Neuronal stem cell (in vitro differentiated cells): Measurements from ENCODE around the gene VPS35.

Source experiments
- DNase-seq: peaks from one replicate; pipeline ENCODE4 v3.0.0-alpha.2; 2013; ENCODE audit warnings: low spot score
- H2AFZ ChIP-seq: one replicate; pipeline ENCODE4 v1.6.1; 2013; ENCODE audit warnings: mild to moderate bottlenecking, low read length, inconsistent platforms
- H2AK5ac ChIP-seq: 2 replicates; pipeline ENCODE4 v1.6.1; 2013; ENCODE audit warnings: low read depth, mild to moderate bottlenecking, inconsistent platforms, low read length, moderate library complexity, mixed read lengths
- H2BK120ac ChIP-seq: 2 replicates; pipeline ENCODE4 v1.6.1; 2013; ENCODE audit warnings: low read depth, mild to moderate bottlenecking, inconsistent platforms, low read length, moderate library complexity, mixed read lengths
- H2BK12ac ChIP-seq: one replicate; pipeline ENCODE4 v1.6.1; 2013; ENCODE audit warnings: low read length, inconsistent platforms
- H2BK15ac ChIP-seq: 2 replicates; pipeline ENCODE4 v1.6.1; 2013; ENCODE audit warnings: mild to moderate bottlenecking, low read length, inconsistent platforms, mixed read lengths
- H2BK5ac ChIP-seq: one replicate; pipeline ENCODE4 v1.6.1; 2013; ENCODE audit warnings: inconsistent platforms, mild to moderate bottlenecking, low read length, moderate library complexity
- H3K14ac ChIP-seq: one replicate; pipeline ENCODE4 v1.6.1; 2013; ENCODE audit warnings: low read length, inconsistent platforms
- H3K18ac ChIP-seq: 2 replicates; pipeline ENCODE4 v1.6.1; 2013; ENCODE audit warnings: low read length, inconsistent platforms
- H3K23ac ChIP-seq: 2 replicates; pipeline ENCODE4 v1.6.1; 2013; ENCODE audit warnings: low read depth, mild to moderate bottlenecking, mixed read lengths, low read length, inconsistent platforms; ENCODE audit not compliant: poor library complexity
- H3K27ac ChIP-seq: replicated peaks from 3 replicates; pipeline ENCODE4 v1.5.1; 2013; ENCODE audit warnings: low read length, inconsistent platforms
- H3K27me3 ChIP-seq, 3 experiments: 2 replicates each; pipeline ENCODE4 v1.6.1; 2013; ENCODE audit warnings: low read length in 3 of 3, mild to moderate bottlenecking in 2 of 3, inconsistent platforms in 1 of 3, low read depth in 1 of 3, mixed read lengths in 1 of 3, moderate library complexity in 1 of 3; ENCODE audit not compliant: control insufficient read depth in 3 of 3, insufficient read depth in 3 of 3
- H3K36me3 ChIP-seq, 2 donors: replicated peaks in 1 of 2; 2 replicates each; pipeline ENCODE4 v1.6.1; 2013; ENCODE audit warnings: low read length in 2 of 2; ENCODE audit not compliant: control insufficient read depth in 2 of 2, insufficient read depth in 2 of 2
- H3K4ac ChIP-seq: 2 replicates; pipeline ENCODE4 v1.6.1; 2013; ENCODE audit warnings: inconsistent platforms, mild to moderate bottlenecking, low read length, moderate library complexity
- H3K4me1 ChIP-seq, 2 donors: 1 replicate in 1 of 2; 2 replicates in 1 of 2; pipeline ENCODE4 v1.6.1; 2013; ENCODE audit warnings: low read length in 2 of 2, low read depth in 1 of 2; ENCODE audit not compliant: control insufficient read depth in 2 of 2, insufficient read depth in 1 of 2
- H3K4me2 ChIP-seq: one replicate; pipeline ENCODE4 v1.6.1; 2013; ENCODE audit warnings: mild to moderate bottlenecking, low read length, inconsistent platforms; ENCODE audit not compliant: insufficient read depth, poor library complexity, severe bottlenecking
- H3K4me3 ChIP-seq, 2 donors: 2 replicates each; pipeline ENCODE4 v1.5.1; 2013; ENCODE audit warnings: low read length in 2 of 2, mild to moderate bottlenecking in 2 of 2, inconsistent platforms in 1 of 2, moderate library complexity in 1 of 2
- H3K79me1 ChIP-seq: one replicate; pipeline ENCODE4 v1.6.1; 2013; ENCODE audit warnings: low read depth, mild to moderate bottlenecking, inconsistent platforms, low read length, moderate library complexity
- H3K9ac ChIP-seq: one replicate; pipeline ENCODE4 v1.6.1; 2013; ENCODE audit warnings: mild to moderate bottlenecking, low read depth, low read length, inconsistent platforms; ENCODE audit not compliant: poor library complexity
- H3K9me3 ChIP-seq, 2 donors: replicated peaks in 1 of 2; 2 replicates each; pipeline versions ENCODE3 to v1.6.1; 2013; ENCODE audit warnings: low read length in 2 of 2, mild to moderate bottlenecking in 2 of 2, inconsistent platforms in 1 of 2, low read depth in 1 of 2, mixed read lengths in 1 of 2, moderate library complexity in 1 of 2; ENCODE audit not compliant: control insufficient read depth in 2 of 2, insufficient read depth in 1 of 2
- H4K8ac ChIP-seq: one replicate; pipeline ENCODE4 v1.6.1; 2013; ENCODE audit warnings: low read depth, mild to moderate bottlenecking, inconsistent platforms, low read length, moderate library complexity
- H4K91ac ChIP-seq: one replicate; pipeline ENCODE4 v1.6.1; 2013; ENCODE audit warnings: low read length, low read depth, mild to moderate bottlenecking, inconsistent platforms; ENCODE audit not compliant: poor library complexity
- WGBS, 2 donors: extraction: QIAGEN DNeasy Blood & Tissue Kit; methylation state at CpG; one replicate each; pipeline ENCODE4 v1.1.7; 2013; ENCODE audit warnings: missing lambda C conversion rate in 2 of 2, mixed read lengths in 1 of 2; ENCODE audit not compliant: insufficient read length in 2 of 2, insufficient replicate concordance in 1 of 2; ENCODE audit errors: extremely low coverage in 2 of 2; 5-methylcytosine and 5-hydroxymethylcytosine counted together

The VPS35 gene

GRCh38 chr16:46607529-46607928, 81.4 kb downstream of the VPS35 start:
- H2AFZ ChIP-seq = no peak overlapping the region
- H3K4me1 ChIP-seq = no peaks in the 10 kb centered on the region
- no CpG with 5 or more reads among the region's 1 CpG for WGBS, 2 donors
- no peaks in the 10 kb centered on the region for H3K9me3 ChIP-seq
- no peak overlapping the region for H3K14ac ChIP-seq
- DNase-seq = no peak
- H3K27me3 ChIP-seq = no peaks in the 10 kb centered on the region
- no peak overlapping the region for H2BK12ac ChIP-seq
- H4K8ac ChIP-seq = no peak overlapping the region
- no peaks in the 10 kb centered on the region for H3K79me1 ChIP-seq
- no peak overlapping the region for H3K18ac ChIP-seq
- no peak overlapping the region for H3K4ac ChIP-seq
- peaks cover 19 to 91% of the 10 kb centered on the region in 2 donors for H3K36me3 ChIP-seq
- no peak overlapping the region for H3K27ac ChIP-seq
- no peak overlapping the region for H2AK5ac ChIP-seq
- H3K4me2 ChIP-seq = no peak overlapping the region
- no peak overlapping the region for H4K91ac ChIP-seq
- no peak overlapping the region for H2BK15ac ChIP-seq
- H3K9ac ChIP-seq = no peak overlapping the region
- H2BK5ac ChIP-seq = no peak overlapping the region
- no peak overlapping the region for H3K4me3 ChIP-seq
- no peak overlapping the region for H3K23ac ChIP-seq
- H2BK120ac ChIP-seq = no peak overlapping the region

DNA sequence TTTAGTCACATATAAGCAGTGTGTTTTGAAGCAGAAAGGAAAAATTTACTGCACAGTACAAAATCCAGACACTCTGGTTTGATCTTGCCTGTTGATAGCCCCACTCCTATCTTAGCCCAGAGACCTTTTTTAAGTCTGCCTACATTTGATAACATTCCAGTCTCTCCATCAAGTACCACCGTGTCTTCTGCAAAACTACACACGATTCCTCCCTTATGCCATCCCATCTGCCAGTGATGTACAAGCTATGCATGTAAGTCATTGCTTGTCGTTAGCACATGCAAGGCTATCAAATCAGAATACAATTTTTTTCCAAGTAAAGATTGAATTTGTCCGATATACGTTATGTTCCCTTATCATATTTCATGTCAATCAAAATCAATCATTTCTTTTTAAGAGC, 82.7 kb downstream of the VPS35 start:
- peaks cover 19 to 91% of the 10 kb centered on the region in 2 donors for H3K36me3 ChIP-seq
- H3K4me1 ChIP-seq = no peaks in the 10 kb centered on the region
- WGBS, 2 donors = no CpG with 5 or more reads among the region's 5 CpGs
- no peak overlapping the region for H3K14ac ChIP-seq
- H2BK15ac ChIP-seq = no peak overlapping the region
- no peak overlapping the region for H3K4ac ChIP-seq
- no peak overlapping the region for H2AK5ac ChIP-seq
- no peak overlapping the region for H3K18ac ChIP-seq
- no peak overlapping the region for H3K27ac ChIP-seq
- H3K27me3 ChIP-seq = no peaks in the 10 kb centered on the region
- no peaks in the 10 kb centered on the region for H3K9me3 ChIP-seq
- no peak overlapping the region for H4K91ac ChIP-seq
- no peak for DNase-seq
- H4K8ac ChIP-seq = no peak overlapping the region
- no peak overlapping the region for H2BK5ac ChIP-seq
- H3K4me2 ChIP-seq = no peak overlapping the region
- H3K4me3 ChIP-seq = no peak overlapping the region
- H2AFZ ChIP-seq = no peak overlapping the region
- no peaks in the 10 kb centered on the region for H3K79me1 ChIP-seq
- no peak overlapping the region for H2BK12ac ChIP-seq
- H3K9ac ChIP-seq = no peak overlapping the region
- H2BK120ac ChIP-seq = no peak overlapping the region
- no peak overlapping the region for H3K23ac ChIP-seq
